Upper lobe of left lung (tissue), 4 donors: ENCODE data around the gene NCS1.

Source experiments
- EP300 ChIP-seq, 4 donors: sonication (generic); formaldehyde crosslinking; IDR thresholded peaks; one replicate each; pipeline ENCODE4 v1.5.1; 2017; ENCODE audit warnings: antibody characterized with exemption in 4 of 4, control low read depth in 2 of 4
- POLR2AphosphoS5 ChIP-seq, 2 donors: sonication (generic); formaldehyde crosslinking; IDR thresholded peaks; one replicate each; pipeline ENCODE4 v1.5.1; 2017; ENCODE audit warnings: antibody characterized with exemption in 2 of 2
- TF ChIP-seq, protein P1 (sequence below), 6 experiments: fragments of 450-650 bp in 4 of 6; fragments of 200-600 bp in 2 of 6; sonication (generic) in 2 of 6; IDR thresholded peaks; one replicate each; pipeline ENCODE4 v1.5.1; 2016 to 2019; ENCODE audit warnings: antibody characterized with exemption in 6 of 6

- no peak for TF ChIP-seq EP300 (IDR thresholded peaks at IDR 0.05)
- TF ChIP-seq, protein P1, sequence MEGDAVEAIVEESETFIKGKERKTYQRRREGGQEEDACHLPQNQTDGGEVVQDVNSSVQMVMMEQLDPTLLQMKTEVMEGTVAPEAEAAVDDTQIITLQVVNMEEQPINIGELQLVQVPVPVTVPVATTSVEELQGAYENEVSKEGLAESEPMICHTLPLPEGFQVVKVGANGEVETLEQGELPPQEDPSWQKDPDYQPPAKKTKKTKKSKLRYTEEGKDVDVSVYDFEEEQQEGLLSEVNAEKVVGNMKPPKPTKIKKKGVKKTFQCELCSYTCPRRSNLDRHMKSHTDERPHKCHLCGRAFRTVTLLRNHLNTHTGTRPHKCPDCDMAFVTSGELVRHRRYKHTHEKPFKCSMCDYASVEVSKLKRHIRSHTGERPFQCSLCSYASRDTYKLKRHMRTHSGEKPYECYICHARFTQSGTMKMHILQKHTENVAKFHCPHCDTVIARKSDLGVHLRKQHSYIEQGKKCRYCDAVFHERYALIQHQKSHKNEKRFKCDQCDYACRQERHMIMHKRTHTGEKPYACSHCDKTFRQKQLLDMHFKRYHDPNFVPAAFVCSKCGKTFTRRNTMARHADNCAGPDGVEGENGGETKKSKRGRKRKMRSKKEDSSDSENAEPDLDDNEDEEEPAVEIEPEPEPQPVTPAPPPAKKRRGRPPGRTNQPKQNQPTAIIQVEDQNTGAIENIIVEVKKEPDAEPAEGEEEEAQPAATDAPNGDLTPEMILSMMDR (IDR thresholded peaks at IDR 0.05): no peak
- peak in 1 of 2 donors; percentile 31 for TF ChIP-seq POLR2AphosphoS5 (IDR thresholded peaks at IDR 0.05)
Measured at GRCh38 chr9:130128251-130128650, 44.0 kb upstream of the NCS1 start.
